Nephron progenitor cell (in vitro differentiated cells): ENCODE measurements around the gene ANKMY2.
A peak's percentile ranks its signal among the peaks of the same experiment; 100 is the strongest.
"Not testable (repeated sequence)": the region's sequence is repeated elsewhere in the genome, so short reads cannot be mapped to it uniquely, and the experiment has no call there.

ENCODE experiments used
- DNase-seq: peaks from one replicate; pipeline ENCODE4 v3.0.0; 2021
- H3K27ac Mint-ChIP-seq: 2 replicates; pipeline ENCODE4 v1.8.0; 2021; ENCODE audit warnings: mild to moderate bottlenecking, moderate library complexity, mixed read lengths
- H3K27me3 Mint-ChIP-seq: 2 replicates; pipeline ENCODE4 v1.8.0; 2021; ENCODE audit warnings: mild to moderate bottlenecking, low read depth, mixed read lengths; ENCODE audit not compliant: poor library complexity
- H3K36me3 Mint-ChIP-seq: 2 replicates; pipeline ENCODE4 v1.8.0; 2021; ENCODE audit warnings: low read depth, mixed read lengths
- H3K4me1 Mint-ChIP-seq: 2 replicates; pipeline ENCODE4 v1.8.0; 2021; ENCODE audit warnings: mixed read lengths
- H3K4me3 Mint-ChIP-seq: 2 replicates; pipeline ENCODE4 v1.8.0; 2021; ENCODE audit warnings: mild to moderate bottlenecking, moderate library complexity, mixed read lengths
- H3K9me3 Mint-ChIP-seq: 2 replicates; pipeline ENCODE4 v1.8.0; 2021; ENCODE audit warnings: mild to moderate bottlenecking, moderate library complexity, mixed read lengths
- CTCF ChIP-seq: fragments of 200-600 bp; sonication (generic); IDR thresholded peaks from 2 replicates; pipeline ENCODE4 v1.5.0; 2021; ENCODE audit warnings: antibody characterized with exemption

Gene ANKMY2

GRCh38 chr7:16685535-16685934 is 40.0 kb upstream of the ANKMY2 start:
- H3K36me3 Mint-ChIP-seq: peaks cover 78% of the 10 kb centered on the region
- TF ChIP-seq CTCF: no peak
- DNase-seq: no peak
- H3K4me3 Mint-ChIP-seq: no peak overlapping the region
- H3K4me1 Mint-ChIP-seq: no peaks in the 10 kb centered on the region
- H3K27me3 Mint-ChIP-seq: no peaks in the 10 kb centered on the region
- no peaks in the 10 kb centered on the region for H3K9me3 Mint-ChIP-seq
- H3K27ac Mint-ChIP-seq: no peak overlapping the region

GRCh38 chr7:16684935-16685334 is 39.4 kb upstream of the ANKMY2 start:
- H3K36me3 Mint-ChIP-seq: peaks cover 81% of the 10 kb centered on the region
- no peaks in the 10 kb centered on the region for H3K4me1 Mint-ChIP-seq
- H3K4me3 Mint-ChIP-seq: no peak overlapping the region
- H3K27me3 Mint-ChIP-seq: no peaks in the 10 kb centered on the region
- peak overlapping the region; percentile 94 for H3K27ac Mint-ChIP-seq
- DNase-seq: no peak
- TF ChIP-seq CTCF: no peak
- H3K9me3 Mint-ChIP-seq: no peaks in the 10 kb centered on the region

- H3K27ac Mint-ChIP-seq: peak overlapping the region; percentile 75
- not testable (repeated sequence) for H3K4me1 Mint-ChIP-seq, H3K4me3 Mint-ChIP-seq, DNase-seq, H3K27me3 Mint-ChIP-seq, H3K9me3 Mint-ChIP-seq
- H3K36me3 Mint-ChIP-seq: peaks cover 91% of the 10 kb centered on the region
These were observed 33.4 kb upstream of the ANKMY2 start for GRCh38 chr7:16678645-16679566.

- H3K9me3 Mint-ChIP-seq: peaks cover 12% of the 10 kb centered on the region
- H3K4me1 Mint-ChIP-seq: peaks cover 10% of the 10 kb centered on the region
- no peaks in the 10 kb centered on the region for H3K27me3 Mint-ChIP-seq
- TF ChIP-seq CTCF: no peak
- H3K36me3 Mint-ChIP-seq: peaks cover 90% of the 10 kb centered on the region
- no peak overlapping the region for H3K4me3 Mint-ChIP-seq
- DNase-seq: no peak
- H3K27ac Mint-ChIP-seq: no peak overlapping the region
These were observed 32.5 kb upstream of the ANKMY2 start for GRCh38 chr7:16677978-16678494.

- H3K27ac Mint-ChIP-seq: no peak overlapping the region
- peaks cover 94% of the 10 kb centered on the region for H3K36me3 Mint-ChIP-seq
- no peak overlapping the region for H3K4me3 Mint-ChIP-seq
- peaks cover 10% of the 10 kb centered on the region for H3K4me1 Mint-ChIP-seq
- DNase-seq: no peak
- no peak for TF ChIP-seq CTCF
- H3K9me3 Mint-ChIP-seq: peaks cover 35% of the 10 kb centered on the region
- no peaks in the 10 kb centered on the region for H3K27me3 Mint-ChIP-seq
These were observed 29.7 kb upstream of the ANKMY2 start for GRCh38 chr7:16675277-16675676.

- H3K4me1 Mint-ChIP-seq: peaks cover 16% of the 10 kb centered on the region
- H3K4me3 Mint-ChIP-seq: no peak overlapping the region
- H3K27me3 Mint-ChIP-seq: no peaks in the 10 kb centered on the region
- H3K9me3 Mint-ChIP-seq: peaks cover 33% of the 10 kb centered on the region
- H3K36me3 Mint-ChIP-seq: peaks cover 92% of the 10 kb centered on the region
- no peak overlapping the region for H3K27ac Mint-ChIP-seq
- no peak for TF ChIP-seq CTCF
- no peak for DNase-seq
These were observed 26.3 kb upstream of the ANKMY2 start for GRCh38 chr7:16671811-16672210.
